ENCODE results near the gene DNAJB7. TPM values are rescaled to one million over a fixed set of nuclear protein-coding genes. Genes with fewer than 3 reads are reported as not detected.
"Not testable (repeated sequence)": the region's sequence is repeated elsewhere in the genome, so short reads cannot be mapped to it uniquely, and the experiment has no call there.

DNAJB7 gene
- total and polyA plus RNA-seq, 10 of the 15 experiments (the other 5 are each of a cell fraction or from before 2014, with no cell fraction given), result 0.03 to 0.70 (median 0.29) TPM; not detected in 6

DNA sequence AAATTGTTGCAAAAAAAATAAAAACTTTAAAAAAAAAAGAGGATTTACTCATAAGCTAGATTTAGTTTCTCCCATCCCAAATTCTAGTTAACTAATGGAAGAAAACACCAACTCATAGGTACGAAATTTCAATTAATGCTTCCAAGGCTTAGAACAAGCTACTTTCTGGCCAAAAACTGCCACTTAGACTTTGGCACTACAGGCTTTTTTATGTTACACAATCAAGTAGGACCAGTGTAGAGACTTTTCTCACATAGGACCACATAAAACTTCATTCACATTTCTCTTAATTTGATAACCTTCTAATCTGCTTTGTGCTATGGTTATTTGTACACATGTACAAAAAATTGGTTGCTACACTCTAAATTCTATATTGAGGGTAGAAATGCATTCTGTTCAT is 8.6 kb downstream of the DNAJB7 start (continued):
- TF ChIP-seq CBX5 (IDR thresholded peaks at IDR 0.05; ENCODE audit: low read depth) (no peak), ZSCAN29 (IDR thresholded peaks at IDR 0.05) (no peak), KLF5 (IDR thresholded peaks at IDR 0.05; ENCODE audit: partially characterized antibody) (no peak)

DNA sequence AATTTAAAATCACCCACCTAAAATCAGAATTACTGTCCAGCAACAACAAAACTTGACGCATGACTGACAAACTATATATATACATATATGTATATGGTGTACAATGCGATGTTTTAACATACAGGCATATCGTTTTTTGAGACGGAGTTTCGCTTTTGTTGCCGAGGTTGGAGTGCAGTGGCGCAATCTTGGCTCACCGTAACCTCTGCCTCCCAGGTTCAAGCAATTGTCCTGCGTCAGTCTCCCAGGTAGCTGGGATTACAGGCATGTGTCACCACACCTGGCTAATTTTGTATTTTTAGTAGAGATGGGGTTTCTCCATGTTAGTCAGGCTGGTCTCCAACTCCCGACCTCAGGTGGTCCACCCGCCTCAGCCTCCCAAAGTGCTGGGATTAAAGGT is 16.1 kb downstream of the DNAJB7 start:
- BruUV-seq (replicated peaks); ATAC-seq; H4K20me1 ChIP-seq (ENCODE audit: control insufficient read depth, insufficient read depth); POLR2A ChIA-PET; RAD21 ChIA-PET (ENCODE audit: unreplicated experiment); H3K4me3 ChIP-seq; DNase-seq (ENCODE audit: low read depth, low spot score); H3K27me3 ChIP-seq (replicated peaks in 1 of 2; ENCODE audit: control insufficient read depth in 2 of 2, insufficient read depth in 2 of 2, low read length in 1 of 2); H3K79me2 ChIP-seq (ENCODE audit: control insufficient read depth, insufficient read depth, low read length); H3K27ac ChIP-seq (ENCODE audit: control insufficient read depth, insufficient read depth); H3K9ac ChIP-seq (ENCODE audit: control insufficient read depth, insufficient read depth, low read length); H3K4me2 ChIP-seq (ENCODE audit: control insufficient read depth, insufficient read depth); H3K9me3 ChIP-seq (replicated peaks; ENCODE audit: control insufficient read depth, insufficient read depth, low read length); H2AFZ ChIP-seq (ENCODE audit: control insufficient read depth, low read depth, low read length); FAIRE-seq; H3K4me1 ChIP-seq (ENCODE audit: control insufficient read depth, insufficient read depth, low read length); in situ Hi-C loops (cut with MboI); intact Hi-C loops (cut with micrococcal nuclease; ENCODE audit: unreplicated experiment); SMC1A ChIA-PET (ENCODE audit: uncharacterized antibody, unreplicated experiment): not testable (repeated sequence)
- H3K36me3 ChIP-seq (ENCODE audit: control insufficient read depth in 2 of 2, insufficient read depth in 2 of 2, low read length in 1 of 2), result peaks cover 1 to 31% of the 10 kb centered on the region in 2 experiments; a peak in 3 of 4 replicates
- CTCF ChIA-PET, result interaction anchor here (0.7 to 1.0 kb wide), 2 partner anchors 28 to 736 kb away, joined by 3 read pairs; no protein-coding TSS in a partner anchor
- 96% methylated on average over 11 of the region's 11 CpGs for WGBS (ENCODE audit: insufficient coverage, insufficient replicate concordance, low lambda C conversion rate, missing lambda C conversion rate)

- no peaks in the 10 kb centered on the region for H3K9me3 ChIP-seq (replicated peaks; ENCODE audit: control insufficient read depth, insufficient read depth, low read length)
- no peak overlapping the region for H3K4me3 ChIP-seq
- POLR2A ChIA-PET, result no interaction called here
- no peak for ATAC-seq
- SMC1A ChIA-PET (ENCODE audit: uncharacterized antibody, unreplicated experiment), result no interaction called here
- no peaks in the 10 kb centered on the region for H4K20me1 ChIP-seq (ENCODE audit: control insufficient read depth, insufficient read depth)
- in situ Hi-C loops (cut with MboI), result no loop called here
- no peak overlapping the region for H2AFZ ChIP-seq (ENCODE audit: control insufficient read depth, low read depth, low read length)
- no peak for TF ChIP-seq ZZZ3 (IDR thresholded peaks at IDR 0.05; ENCODE audit: control insufficient read depth, insufficient read length, low read depth)
- peaks cover under 1 to 29% of the 10 kb centered on the region in 2 experiments; a peak in 3 of 4 replicates for H3K36me3 ChIP-seq (ENCODE audit: control insufficient read depth in 2 of 2, insufficient read depth in 2 of 2, low read length in 1 of 2)
- RAD21 ChIA-PET (ENCODE audit: unreplicated experiment), result no interaction called here
- H3K79me2 ChIP-seq (ENCODE audit: control insufficient read depth, insufficient read depth, low read length), result peaks cover 2% of the 10 kb centered on the region
- no TSS peak for BruUV-seq (replicated peaks)
- FAIRE-seq, result no peak
- no peak overlapping the region for H3K9ac ChIP-seq (ENCODE audit: control insufficient read depth, insufficient read depth, low read length)
- whole genome bisulfite sequencing (ENCODE audit: insufficient coverage, insufficient replicate concordance, low lambda C conversion rate, missing lambda C conversion rate), result 100% methylated on average over 3 of the region's 3 CpGs
- H3K27ac ChIP-seq (ENCODE audit: control insufficient read depth, insufficient read depth), result no peak overlapping the region
- DNase-seq (ENCODE audit: low read depth, low spot score), result no peak
- H3K27me3 ChIP-seq (replicated peaks in 1 of 2; ENCODE audit: control insufficient read depth in 2 of 2, insufficient read depth in 2 of 2, low read length in 1 of 2), result no peaks in the 10 kb centered on the region
- H3K4me1 ChIP-seq (ENCODE audit: control insufficient read depth, insufficient read depth, low read length), result no peaks in the 10 kb centered on the region
- intact Hi-C loops (cut with micrococcal nuclease; ENCODE audit: unreplicated experiment), result no loop called here
- CTCF ChIA-PET, result interaction anchor here (0.7 to 1.0 kb wide), 2 partner anchors 27 to 735 kb away, joined by 3 read pairs; no protein-coding TSS in a partner anchor
- no peak overlapping the region for H3K4me2 ChIP-seq (ENCODE audit: control insufficient read depth, insufficient read depth)
Observed at GRCh38 chr22:40844951-40845350, 17.0 kb downstream of the DNAJB7 start.
